Rectal smooth muscle tissue (tissue), 1 donor: ENCODE measurements around the gene GDF2.

ENCODE experiments used
- H3K27ac ChIP-seq: one replicate; pipeline ENCODE4 v1.7.0; 2013; ENCODE audit warnings: low read depth, low read length, inconsistent platforms
- H3K27me3 ChIP-seq: one replicate; pipeline ENCODE4 v1.7.0; 2013; ENCODE audit warnings: low read length; ENCODE audit not compliant: control insufficient read depth, insufficient read depth
- H3K36me3 ChIP-seq: one replicate; pipeline ENCODE4 v1.7.0; 2013; ENCODE audit warnings: low read length; ENCODE audit not compliant: control insufficient read depth, insufficient read depth
- H3K4me1 ChIP-seq: one replicate; pipeline ENCODE4 v1.7.0; 2013; ENCODE audit warnings: low read length; ENCODE audit not compliant: control insufficient read depth, insufficient read depth
- H3K4me3 ChIP-seq: one replicate; pipeline ENCODE4 v1.7.0; 2013; ENCODE audit warnings: low read length
- H3K9ac ChIP-seq: one replicate; pipeline ENCODE4 v1.7.0; 2013; ENCODE audit warnings: low read length

GDF2 gene

DNA sequence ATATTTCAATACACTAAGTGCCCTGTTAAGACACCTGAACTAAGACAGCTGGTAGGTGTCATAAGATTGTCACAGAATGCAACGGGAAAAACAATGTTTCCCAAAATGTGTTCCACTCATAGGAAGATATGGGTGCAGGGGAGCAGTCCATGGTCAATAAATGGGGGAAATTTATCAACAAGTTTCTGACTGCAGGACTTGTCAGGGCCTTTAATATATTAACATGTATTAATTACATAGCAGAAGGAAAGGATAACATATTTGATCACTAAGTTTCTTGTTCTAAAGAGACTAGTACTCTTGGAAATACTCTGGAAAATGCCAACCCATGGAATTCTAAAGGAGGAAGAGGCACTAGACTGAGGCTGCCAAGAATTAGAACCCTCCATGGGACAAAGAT is 32.6 kb downstream of the GDF2 start:
- H3K36me3 ChIP-seq = no peaks in the 10 kb centered on the region
- no peak overlapping the region for H3K9ac ChIP-seq
- H3K4me1 ChIP-seq = no peaks in the 10 kb centered on the region
- no peak overlapping the region for H3K27ac ChIP-seq
- no peaks in the 10 kb centered on the region for H3K27me3 ChIP-seq
- no peak overlapping the region for H3K4me3 ChIP-seq

DNA sequence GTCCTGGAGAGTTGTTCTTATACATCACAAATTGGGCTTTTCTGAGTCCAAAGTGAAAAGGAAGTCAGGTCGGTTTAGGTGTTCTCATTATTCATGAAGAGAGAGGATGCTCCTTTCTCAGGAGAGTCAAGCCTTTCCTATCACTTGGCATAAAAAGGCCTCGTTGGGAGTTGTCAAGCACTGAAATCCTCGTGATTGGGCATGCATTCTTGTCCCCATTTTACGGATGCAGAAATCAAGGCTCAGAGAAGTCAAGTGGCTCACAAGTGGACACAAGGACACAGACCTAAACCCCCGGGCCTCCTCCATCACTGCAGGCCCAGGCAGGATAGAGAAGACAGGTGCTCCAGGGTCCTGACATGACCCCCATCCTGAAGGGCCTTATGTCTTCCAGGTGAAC is 34.5 kb downstream of the GDF2 start:
- Histone ChIP-seq H3K4me1 (no peaks in the 10 kb centered on the region), H3K36me3 (no peaks in the 10 kb centered on the region), H3K4me3 (no peak overlapping the region), H3K27me3 (no peaks in the 10 kb centered on the region), H3K9ac (no peak overlapping the region), H3K27ac (no peak overlapping the region)

DNA sequence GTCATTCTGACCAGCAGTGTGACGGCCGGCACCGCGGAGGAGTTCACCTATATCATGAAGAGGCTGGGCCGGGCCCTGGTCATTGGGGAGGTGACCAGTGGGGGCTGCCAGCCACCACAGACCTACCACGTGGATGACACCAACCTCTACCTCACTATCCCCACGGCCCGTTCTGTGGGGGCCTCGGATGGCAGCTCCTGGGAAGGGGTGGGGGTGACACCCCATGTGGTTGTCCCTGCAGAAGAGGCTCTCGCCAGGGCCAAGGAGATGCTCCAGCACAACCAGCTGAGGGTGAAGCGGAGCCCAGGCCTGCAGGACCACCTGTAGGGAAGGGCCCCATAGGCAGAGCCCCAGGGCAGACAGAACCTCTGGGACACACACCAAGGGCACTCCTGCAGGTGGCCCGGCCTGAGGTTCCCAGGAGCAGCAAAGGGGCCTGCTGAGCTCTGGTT is 34.9 kb downstream of the GDF2 start:
- Histone ChIP-seq H3K27ac (no peak overlapping the region), H3K27me3 (no peaks in the 10 kb centered on the region), H3K36me3 (no peaks in the 10 kb centered on the region), H3K4me1 (no peaks in the 10 kb centered on the region), H3K4me3 (no peak overlapping the region), H3K9ac (no peak overlapping the region)

- H3K9ac ChIP-seq = no peak overlapping the region
- no peaks in the 10 kb centered on the region for H3K4me1 ChIP-seq
- H3K27ac ChIP-seq = no peak overlapping the region
- H3K4me3 ChIP-seq = no peak overlapping the region
- H3K27me3 ChIP-seq = no peaks in the 10 kb centered on the region
- H3K36me3 ChIP-seq = no peaks in the 10 kb centered on the region
Observed at GRCh38 chr10:47357911-47358310, 35.7 kb downstream of the GDF2 start.

- H3K9ac ChIP-seq = no peak overlapping the region
- no peaks in the 10 kb centered on the region for H3K36me3 ChIP-seq
- H3K4me3 ChIP-seq = no peak overlapping the region
- H3K4me1 ChIP-seq = no peaks in the 10 kb centered on the region
- no peaks in the 10 kb centered on the region for H3K27me3 ChIP-seq
- no peak overlapping the region for H3K27ac ChIP-seq
Observed at GRCh38 chr10:47358457-47358856, 36.2 kb downstream of the GDF2 start.

GRCh38 chr10:47359101-47359500 is 36.8 kb downstream of the GDF2 start:
- no peaks in the 10 kb centered on the region for H3K27me3 ChIP-seq
- no peak overlapping the region for H3K9ac ChIP-seq
- no peak overlapping the region for H3K27ac ChIP-seq
- no peaks in the 10 kb centered on the region for H3K36me3 ChIP-seq
- no peak overlapping the region for H3K4me3 ChIP-seq
- H3K4me1 ChIP-seq = no peaks in the 10 kb centered on the region

- H3K9ac ChIP-seq = no peak overlapping the region
- no peak overlapping the region for H3K4me3 ChIP-seq
- H3K27me3 ChIP-seq = no peaks in the 10 kb centered on the region
- no peaks in the 10 kb centered on the region for H3K36me3 ChIP-seq
- no peak overlapping the region for H3K27ac ChIP-seq
- H3K4me1 ChIP-seq = no peaks in the 10 kb centered on the region
Observed at GRCh38 chr10:47359626-47360418, 37.6 kb downstream of the GDF2 start.

DNA sequence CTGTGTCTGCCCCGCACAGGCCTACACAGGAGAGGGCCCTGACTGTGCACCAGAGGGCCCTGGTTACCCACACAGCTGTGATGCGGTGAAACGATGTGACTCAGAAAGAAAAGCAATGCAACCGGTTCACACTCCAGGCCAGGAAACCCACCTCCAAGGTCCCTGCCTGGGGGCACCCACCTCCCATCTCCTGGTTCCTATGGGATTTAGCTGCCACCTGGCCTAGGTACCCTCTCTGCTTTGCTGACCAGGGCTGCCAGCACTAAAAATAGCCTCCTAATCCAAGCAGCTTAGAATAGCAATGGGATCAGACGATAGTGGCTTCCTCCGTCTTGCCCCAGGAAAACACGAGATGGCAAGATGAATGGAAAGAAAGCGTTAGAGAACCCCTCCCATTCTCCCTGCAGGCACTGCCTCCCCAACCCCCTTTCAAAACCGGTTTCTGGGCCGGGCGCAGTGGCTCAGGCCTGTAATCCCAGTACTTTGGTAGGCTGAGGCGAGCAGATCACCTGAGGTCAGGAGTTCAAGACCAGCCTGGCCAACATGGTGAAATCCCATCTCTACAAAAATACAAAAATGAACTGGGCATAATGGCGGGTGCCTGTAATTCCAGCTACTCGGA is 38.3 kb downstream of the GDF2 start:
- Histone ChIP-seq H3K4me3 (no peak overlapping the region), H3K36me3 (no peaks in the 10 kb centered on the region), H3K9ac (no peak overlapping the region), H3K27me3 (no peaks in the 10 kb centered on the region), H3K4me1 (no peaks in the 10 kb centered on the region), H3K27ac (no peak overlapping the region)

DNA sequence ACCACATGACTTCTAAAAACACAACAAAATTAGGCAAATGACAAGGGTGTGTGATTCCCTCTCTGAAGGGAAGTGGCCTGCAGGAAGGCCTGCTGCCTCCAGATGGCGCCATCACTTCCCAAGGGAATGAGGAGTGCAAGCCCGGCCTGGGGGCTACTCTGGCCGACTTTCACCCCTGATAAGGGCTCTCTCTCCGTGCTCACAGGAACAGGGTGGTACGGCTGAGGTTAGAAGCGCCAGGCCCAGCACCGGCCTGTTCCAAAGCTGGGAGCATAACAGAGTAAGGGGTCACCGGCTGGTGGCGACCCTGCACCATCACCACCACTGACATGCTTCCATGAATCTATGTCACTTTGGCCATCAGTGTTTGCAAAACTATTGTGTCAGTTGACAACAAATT is 39.0 kb downstream of the GDF2 start:
- Histone ChIP-seq H3K27ac (no peak overlapping the region), H3K4me3 (no peak overlapping the region), H3K36me3 (no peaks in the 10 kb centered on the region), H3K4me1 (no peaks in the 10 kb centered on the region), H3K9ac (no peak overlapping the region), H3K27me3 (no peaks in the 10 kb centered on the region)

GRCh38 chr10:47362199-47362598 is 39.9 kb downstream of the GDF2 start:
- Histone ChIP-seq H3K27ac (no peak overlapping the region), H3K4me3 (no peak overlapping the region), H3K36me3 (no peaks in the 10 kb centered on the region), H3K9ac (no peak overlapping the region), H3K27me3 (no peaks in the 10 kb centered on the region), H3K4me1 (no peaks in the 10 kb centered on the region)

DNA sequence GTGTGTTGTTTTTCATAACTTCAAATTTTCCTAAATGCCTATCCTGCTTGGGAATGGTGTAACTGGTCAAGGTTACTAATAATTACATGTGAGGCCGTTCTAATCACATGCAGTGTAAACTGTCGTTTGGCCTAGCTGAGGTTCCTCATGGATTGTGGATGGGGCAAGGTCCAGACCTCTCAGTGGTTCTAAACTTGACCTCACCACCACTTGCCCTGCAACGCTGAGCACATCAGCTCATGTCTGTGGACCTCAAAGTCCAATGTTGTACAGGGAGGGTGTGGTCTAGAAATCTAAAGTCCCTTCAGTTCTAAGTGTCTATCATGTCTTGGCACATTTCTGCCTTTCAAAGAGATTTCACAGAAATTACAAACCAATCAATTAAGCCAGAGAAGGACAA is 41.5 kb downstream of the GDF2 start:
- H3K27ac ChIP-seq = no peak overlapping the region

DNA sequence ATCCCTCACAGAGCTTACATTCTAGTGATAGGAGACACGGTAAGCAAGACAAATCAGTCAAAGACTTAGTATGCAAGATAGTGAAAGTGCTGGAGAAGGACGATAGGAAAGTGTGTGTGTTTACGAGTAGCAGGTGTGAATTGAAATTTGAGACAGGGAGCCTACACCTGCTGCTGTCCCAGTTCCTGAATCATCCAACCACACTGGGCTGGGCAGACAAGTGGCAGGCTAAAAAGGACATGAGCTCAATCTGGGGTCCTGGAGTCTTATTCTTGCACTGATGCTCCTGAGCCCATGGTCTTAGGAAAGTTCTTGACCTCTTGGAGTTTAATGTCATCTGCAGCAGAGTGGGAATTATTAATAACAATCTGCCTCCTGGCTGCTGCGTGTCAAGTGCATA is 42.1 kb downstream of the GDF2 start:
- Histone ChIP-seq H3K27me3 (no peaks in the 10 kb centered on the region), H3K9ac (no peak overlapping the region), H3K4me3 (no peak overlapping the region), H3K4me1 (no peaks in the 10 kb centered on the region), H3K27ac (no peak overlapping the region), H3K36me3 (no peaks in the 10 kb centered on the region)

More for the DNA sequence above, 41.5 kb downstream of the GDF2 start:
- Histone ChIP-seq H3K4me1 (no peaks in the 10 kb centered on the region), H3K4me3 (no peak overlapping the region), H3K36me3 (no peaks in the 10 kb centered on the region), H3K27me3 (no peaks in the 10 kb centered on the region), H3K9ac (no peak overlapping the region)

DNA sequence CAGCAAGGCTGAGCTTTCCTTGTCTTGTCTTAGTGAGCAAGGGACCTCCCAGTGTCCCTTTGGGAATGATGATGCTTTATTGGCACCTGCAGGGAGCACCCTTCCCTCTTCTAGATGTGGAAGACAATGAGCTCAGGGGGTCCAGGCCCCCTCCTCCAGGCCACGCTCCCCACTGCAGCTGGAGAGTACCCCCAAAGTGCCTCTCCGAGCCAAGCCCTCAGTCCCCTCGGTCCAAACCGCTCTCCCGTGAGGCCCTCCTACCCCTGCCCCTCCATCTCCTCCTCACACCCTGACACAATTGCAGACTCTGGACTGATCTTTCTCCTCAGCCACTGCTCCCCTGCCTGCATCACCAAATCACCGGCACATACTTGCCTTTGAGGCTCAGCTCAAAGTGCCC is 42.7 kb downstream of the GDF2 start:
- no peak overlapping the region for H3K9ac ChIP-seq
- H3K27me3 ChIP-seq = no peaks in the 10 kb centered on the region
- no peaks in the 10 kb centered on the region for H3K4me1 ChIP-seq
- no peak overlapping the region for H3K27ac ChIP-seq
- H3K36me3 ChIP-seq = no peaks in the 10 kb centered on the region
- no peak overlapping the region for H3K4me3 ChIP-seq
